Lower leg skin (tissue), 3 donors: ENCODE results near the gene CCDC51.

Source experiments
- CTCF ChIP-seq, 3 donors: fragments of 450-650 bp; IDR thresholded peaks; one replicate each; pipeline ENCODE4 v1.5.1; 2016; ENCODE audit warnings: antibody characterized with exemption in 3 of 3, mild to moderate bottlenecking in 3 of 3, moderate library complexity in 2 of 3
- POLR2A ChIP-seq, 2 donors: fragments of 450-650 bp; IDR thresholded peaks; one replicate each; pipeline ENCODE4 v1.6.1; 2016 to 2017; ENCODE audit warnings: antibody characterized with exemption in 2 of 2, mild to moderate bottlenecking in 1 of 2, moderate library complexity in 1 of 2

GRCh38 chr3:48403533-48404439, 36.1 kb downstream of the CCDC51 start:
- TF ChIP-seq CTCF (IDR thresholded peaks at IDR 0.05) (no peak), POLR2A (IDR thresholded peaks at IDR 0.05) (no peak)
